HG03060 (cell line): ENCODE results near the gene TARDBP.
"Not testable (repeated sequence)": the region's sequence is repeated elsewhere in the genome, so short reads cannot be mapped to it uniquely, and the experiment has no call there.

Source experiments
- ATAC-seq: cut with Tn5 transposase; IDR thresholded peaks from one replicate; pipeline ENCODE4 v1.9.1; 2021; ENCODE audit warnings: low read depth, moderate number of reproducible peaks; ENCODE audit not compliant: unreplicated experiment

TARDBP gene

GRCh38 chr1:11012260-11013159, at the start of gene TARDBP:
TSS of gene TARDBP (plus strand) at chr1:11012654. CDS start at chr1:11013728, 1,074 bp downstream.
- peak; percentile 82 for ATAC-seq

- no peak for ATAC-seq
Measured at GRCh38 chr1:10965546-10966226, 46.8 kb upstream of the TARDBP start.

GRCh38 chr1:10967090-10967489, 45.4 kb upstream of the TARDBP start:
- no peak for ATAC-seq

GRCh38 chr1:10968411-10968826, 44.0 kb upstream of the TARDBP start:
- no peak for ATAC-seq

GRCh38 chr1:10969267-10969970, 43.0 kb upstream of the TARDBP start:
- no peak for ATAC-seq

- no peak for ATAC-seq
Measured at GRCh38 chr1:10969971-10970332, 42.5 kb upstream of the TARDBP start.

GRCh38 chr1:10973552-10973951, 38.9 kb upstream of the TARDBP start:
- no peak for ATAC-seq

- no peak for ATAC-seq
Measured at GRCh38 chr1:10973956-10974881, 38.2 kb upstream of the TARDBP start.

GRCh38 chr1:10975567-10976326, 36.7 kb upstream of the TARDBP start:
- no peak for ATAC-seq

GRCh38 chr1:10978719-10979118, 33.7 kb upstream of the TARDBP start:
- no peak for ATAC-seq

- no peak for ATAC-seq
Measured at GRCh38 chr1:10979483-10979920, 33.0 kb upstream of the TARDBP start.

GRCh38 chr1:10980094-10980577, 32.3 kb upstream of the TARDBP start:
- ATAC-seq = no peak

GRCh38 chr1:10980841-10981727, 31.4 kb upstream of the TARDBP start:
- no peak for ATAC-seq

GRCh38 chr1:10986525-10986890, 25.9 kb upstream of the TARDBP start:
- ATAC-seq = no peak

GRCh38 chr1:10987840-10988417, 24.5 kb upstream of the TARDBP start:
- ATAC-seq = no peak

- ATAC-seq = no peak
Measured at GRCh38 chr1:10989095-10989494, 23.4 kb upstream of the TARDBP start.

GRCh38 chr1:10989920-10990516, 22.4 kb upstream of the TARDBP start:
- ATAC-seq = not testable (repeated sequence)
